Left renal cortex interstitium (tissue), 4 donors: ENCODE measurements around the gene COL20A1. TPM values are rescaled to one million over a fixed set of nuclear protein-coding genes. Genes with fewer than 3 reads are reported as not detected.

Source experiments
- DNase-seq, 4 donors: peaks; one replicate each; pipeline ENCODE4 v3.0.0-alpha.2; 2013; ENCODE audit warnings: low read depth in 4 of 4, low spot score in 2 of 4, missing footprints in 1 of 4
- polyA plus RNA-seq, 4 donors: library from polyadenylated mRNA; unstranded; fragments of 120-200 nt; gene quantifications; one replicate each; pipeline ENCODE4 v1.2.1, GENCODE V29; 2013; ENCODE audit not compliant: insufficient read length in 4 of 4

Gene COL20A1
- polyA plus RNA-seq, 4 donors = 0.69 to 1.2 (median 0.94) TPM

DNA sequence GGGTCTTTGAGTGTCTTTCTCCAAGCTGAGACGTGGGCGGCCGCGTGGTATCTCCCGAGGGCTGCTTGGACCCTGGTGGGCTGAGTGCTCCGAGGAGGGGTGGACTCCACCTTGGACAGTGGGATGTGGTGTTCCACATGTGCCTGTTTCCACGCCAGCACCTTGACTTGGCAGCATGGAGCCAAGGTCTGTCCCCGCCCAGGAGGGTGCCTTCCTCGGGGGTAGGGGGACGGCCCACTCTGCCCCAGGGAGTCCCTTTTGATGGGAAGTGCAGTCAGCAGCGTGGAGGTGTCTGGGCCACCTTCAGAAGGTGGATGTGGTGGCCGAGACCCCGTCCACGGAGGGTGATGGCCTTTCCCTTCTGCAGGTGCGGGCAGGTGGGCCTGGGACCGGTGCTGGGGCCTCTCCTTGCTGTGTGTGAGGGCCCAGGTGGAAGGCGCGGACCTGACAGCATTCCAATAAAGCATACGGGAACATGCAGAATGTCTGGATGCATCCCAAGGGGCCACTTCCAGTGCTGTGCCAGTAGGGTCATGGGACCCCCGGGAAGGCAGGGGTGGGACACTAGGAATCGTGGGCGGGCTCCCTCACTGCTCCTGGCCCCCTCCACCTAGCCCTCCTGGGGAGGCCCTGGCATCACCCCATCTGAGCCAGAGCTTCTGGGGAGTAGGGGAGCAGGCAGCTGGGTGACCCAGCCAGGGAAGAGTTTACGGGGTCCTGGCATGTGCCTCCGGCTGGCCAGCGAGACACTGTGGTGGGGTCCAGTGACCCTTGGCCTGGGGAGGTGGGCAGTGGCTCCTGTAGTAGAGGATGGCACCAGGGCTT, 3.5 kb upstream of the COL20A1 start:
- DNase-seq = no peak

DNA sequence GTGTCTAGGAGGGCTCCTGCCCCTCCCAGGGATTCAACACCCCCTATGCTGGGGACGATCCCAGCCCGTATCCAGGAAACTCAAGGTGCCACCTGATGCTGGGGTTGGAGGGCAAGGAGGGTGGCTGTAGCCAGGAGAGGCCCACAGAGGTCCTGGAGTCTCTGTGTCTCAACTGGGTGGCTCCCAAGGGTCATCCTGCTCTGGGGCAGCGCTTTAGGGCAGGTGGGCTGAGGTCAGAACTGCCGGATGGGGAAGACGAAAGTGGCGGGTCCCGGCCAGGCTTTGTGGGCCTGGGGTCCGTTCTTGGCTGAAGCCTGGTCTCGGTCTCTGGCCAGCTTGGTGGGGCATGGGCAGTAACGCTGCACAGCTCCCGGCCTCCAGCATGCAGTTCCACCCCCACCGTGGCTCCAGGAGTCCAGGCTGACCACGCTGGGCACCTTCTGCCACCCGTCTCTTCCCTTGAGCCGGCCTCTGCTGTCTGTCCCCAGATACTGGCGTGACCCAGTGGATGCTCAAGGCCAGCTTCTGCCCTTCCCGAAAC, 2.8 kb upstream of the COL20A1 start:
- no peak for DNase-seq

DNA sequence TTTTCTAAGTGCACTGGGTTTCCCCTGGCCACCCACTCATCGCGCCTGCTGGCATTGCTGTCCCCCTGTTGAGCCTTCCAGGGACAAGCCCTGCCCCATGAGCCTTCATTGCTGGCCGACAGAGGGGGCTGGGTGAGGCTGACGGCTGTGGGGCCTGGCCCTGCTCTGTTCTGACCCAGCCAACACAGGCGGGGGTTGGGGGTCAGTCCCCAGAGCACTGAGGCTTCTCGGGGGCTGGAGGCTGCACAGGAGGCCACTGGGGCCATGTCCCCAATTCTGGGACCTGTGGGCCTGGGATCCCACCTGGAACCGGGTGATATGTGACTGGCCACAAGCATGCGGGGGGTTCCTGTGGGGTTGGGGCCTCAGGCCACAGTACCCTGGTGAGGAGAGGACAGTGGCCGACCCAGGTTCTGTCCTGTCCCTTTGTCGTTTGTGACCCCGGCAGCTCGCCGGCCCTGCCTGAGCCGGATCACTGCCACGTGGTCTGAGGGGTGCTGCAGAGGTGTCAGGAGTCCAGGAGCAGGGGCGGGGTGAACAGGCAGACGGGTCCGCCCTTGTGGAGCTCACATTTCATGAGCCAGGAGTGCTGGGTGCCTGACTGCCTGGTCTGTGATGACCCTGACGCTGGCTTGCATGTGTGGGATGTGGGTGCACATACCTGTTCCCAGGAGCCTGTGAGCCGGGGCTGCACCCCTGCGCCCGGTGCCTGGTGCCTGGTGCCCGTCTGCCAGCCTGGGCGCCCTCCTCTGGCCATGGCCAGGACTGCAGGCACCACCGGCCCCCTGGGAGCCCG, 2.1 kb upstream of the COL20A1 start:
- DNase-seq = no peak

DNA sequence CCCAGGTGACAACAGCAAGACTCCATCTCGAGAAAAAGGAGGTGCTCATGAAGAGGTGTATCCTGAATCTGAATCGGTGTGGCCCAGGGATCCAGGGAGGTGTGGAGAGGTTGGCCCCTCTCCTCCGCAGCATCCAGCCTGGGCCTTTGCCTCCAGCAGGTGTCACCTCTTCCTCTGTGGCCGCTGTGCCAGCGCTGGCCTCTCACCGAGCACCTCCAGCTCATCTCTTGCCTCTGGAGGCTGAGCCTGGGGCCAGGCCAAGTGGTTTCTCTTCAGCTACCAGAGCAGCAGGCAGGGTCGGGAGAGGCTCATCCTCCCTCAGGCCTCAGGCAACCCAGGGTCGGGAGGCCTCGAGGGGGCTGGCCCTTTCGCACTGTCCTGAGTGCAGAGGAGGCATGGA, 1.2 kb upstream of the COL20A1 start:
- no peak for DNase-seq

DNA sequence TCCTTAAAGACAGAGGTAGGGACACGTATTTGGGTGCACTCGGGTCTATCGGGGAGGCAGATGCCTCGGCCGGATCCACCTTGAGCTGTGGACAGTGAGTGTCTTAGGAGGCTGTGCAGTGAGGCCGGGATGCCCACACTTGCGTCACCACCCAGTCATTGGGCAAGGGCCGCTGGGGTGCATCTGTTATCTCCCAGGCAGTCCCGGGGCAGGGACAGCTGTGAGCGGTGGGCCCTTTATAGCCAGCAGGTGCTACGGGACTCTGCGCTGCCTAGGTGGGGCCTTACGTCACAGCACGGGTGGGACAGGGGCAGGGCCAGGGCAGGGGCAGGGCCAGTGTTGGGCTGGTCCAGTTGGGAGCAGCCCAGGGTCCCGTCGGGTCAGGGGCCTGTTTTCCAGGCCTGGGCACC, 689 bp upstream of the COL20A1 start:
- no peak for DNase-seq

DNA sequence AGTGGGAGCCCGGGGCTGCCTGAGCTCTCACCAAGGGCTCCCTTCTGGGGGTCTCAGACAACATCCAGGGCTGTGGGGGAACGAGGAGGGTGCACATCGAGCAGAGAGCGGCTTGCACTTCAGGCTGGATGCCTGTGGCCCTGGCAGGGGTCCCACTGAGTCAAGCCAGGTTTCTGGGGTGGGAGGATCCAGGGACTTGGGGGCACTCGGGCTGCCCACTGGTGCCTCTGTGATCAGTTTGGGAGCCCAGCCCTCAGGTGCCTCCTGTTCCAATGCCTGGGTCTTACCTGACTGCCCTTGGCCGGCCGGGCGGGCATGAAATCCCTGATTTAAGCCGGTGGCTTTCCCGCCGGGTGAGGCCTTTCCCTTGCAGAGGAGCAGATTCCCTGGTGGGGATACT, 470 bp downstream of the COL20A1 start:
- no peak for DNase-seq

DNA sequence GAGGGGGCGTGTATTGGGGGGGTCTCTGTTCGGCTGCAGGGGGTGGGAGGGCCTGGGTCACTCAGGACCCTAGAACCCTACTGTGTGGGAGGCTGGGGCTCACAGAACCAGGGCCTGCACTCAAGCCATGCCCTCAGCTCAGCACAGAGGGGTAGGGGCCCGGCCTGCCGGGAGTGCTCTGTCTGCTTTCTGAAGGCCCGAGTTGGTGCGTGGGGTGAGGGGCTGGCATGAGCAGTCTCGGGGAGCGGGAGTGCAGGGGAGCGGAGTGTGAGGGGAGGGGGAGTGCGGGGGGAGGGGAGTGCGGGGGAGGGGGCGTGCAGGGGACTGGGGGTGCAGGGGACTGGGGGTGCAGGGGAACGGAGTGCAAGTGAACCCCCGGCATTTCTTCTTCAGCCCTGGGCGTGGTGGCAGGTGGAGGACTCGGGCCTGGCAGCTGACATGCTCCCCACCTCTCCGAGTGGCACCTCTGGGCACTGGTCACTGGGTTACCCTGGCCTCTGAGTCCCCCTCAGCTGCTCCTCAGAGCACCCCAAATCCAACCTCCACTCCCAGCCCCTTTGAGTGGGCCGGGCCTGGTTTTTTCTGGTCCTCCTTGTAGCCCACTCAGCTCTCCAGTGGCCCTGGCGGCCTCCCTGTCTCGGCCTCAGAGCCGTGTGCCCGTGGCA, 1.0 kb downstream of the COL20A1 start:
- no peak for DNase-seq

DNA sequence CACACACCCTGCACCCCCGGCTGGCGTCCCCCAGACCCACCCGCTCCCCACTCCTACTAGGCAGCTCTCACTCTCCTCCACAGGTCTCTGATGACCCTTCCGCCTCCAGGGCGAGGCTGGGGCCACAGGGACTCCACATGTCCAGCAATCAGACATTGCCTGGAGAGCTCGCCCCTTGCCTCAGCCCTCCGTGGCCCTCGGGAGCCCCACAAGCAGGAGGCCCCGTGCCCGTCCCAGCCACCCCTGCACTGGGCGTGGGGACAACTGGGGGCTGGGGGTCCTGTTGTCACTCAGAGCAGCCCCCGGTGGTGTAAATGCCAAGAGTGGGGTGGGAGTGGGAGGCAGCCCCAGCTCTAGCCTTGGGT, 1.5 kb downstream of the COL20A1 start:
- no peak for DNase-seq

DNA sequence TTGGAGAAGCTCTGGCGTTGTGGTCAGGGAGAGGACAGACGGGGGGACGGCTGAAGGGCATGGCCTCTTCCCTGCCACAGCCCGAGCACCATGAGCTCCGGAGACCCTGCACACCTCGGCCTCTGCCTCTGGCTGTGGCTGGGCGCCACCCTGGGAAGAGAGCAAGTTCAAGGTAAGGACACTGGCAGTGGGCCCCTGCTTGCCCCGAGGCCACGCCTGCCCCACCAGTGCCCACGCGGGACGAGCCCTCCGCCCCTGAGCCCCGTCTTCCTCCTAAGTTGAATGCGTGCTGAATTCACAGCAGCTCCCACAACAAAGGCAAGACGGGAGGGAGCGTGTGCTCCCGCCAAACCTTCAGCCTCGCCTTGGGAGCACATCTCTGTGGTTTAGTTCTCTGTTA, 2.0 kb downstream of the COL20A1 start:
- DNase-seq = no peak

DNA sequence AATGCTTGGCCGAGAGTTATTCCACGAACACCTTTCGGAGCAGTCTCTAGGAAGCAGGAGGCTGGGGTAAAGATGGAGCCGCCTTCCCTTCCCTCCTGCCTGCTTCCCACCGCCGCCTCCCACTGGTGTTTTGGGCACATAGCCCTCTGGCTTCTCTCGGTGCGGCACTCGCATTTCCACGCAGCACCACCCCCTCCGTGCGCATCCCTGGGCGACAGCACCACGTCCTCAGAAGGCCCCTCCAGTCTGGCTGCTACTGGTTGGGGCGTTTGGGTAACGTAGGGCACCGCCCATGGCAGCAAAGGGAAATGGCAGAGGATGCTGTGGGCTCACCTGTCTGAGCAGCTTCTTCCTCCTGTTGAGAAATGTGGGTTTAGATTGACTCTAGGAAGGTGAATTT, 2.4 kb downstream of the COL20A1 start:
- no peak for DNase-seq

DNA sequence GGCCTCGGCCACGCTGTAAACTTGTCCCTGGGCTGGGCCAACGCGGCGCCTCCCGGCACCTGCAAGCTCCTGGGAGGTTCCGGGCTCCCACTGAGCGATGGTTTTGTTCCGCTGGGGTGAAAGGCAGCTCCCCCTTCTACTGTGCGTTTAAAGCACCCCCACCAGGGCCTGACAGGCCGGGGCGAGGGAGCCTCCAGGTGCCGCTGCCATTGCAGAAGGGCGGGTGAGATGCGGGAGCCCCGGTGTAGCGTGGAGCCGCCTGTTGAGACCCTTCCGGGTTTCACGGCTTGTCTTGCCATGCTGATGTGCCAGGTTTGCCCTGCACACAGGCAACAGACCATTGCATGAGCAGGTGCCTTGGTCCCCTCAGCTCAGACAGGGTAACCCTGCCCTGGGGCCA, 2.9 kb downstream of the COL20A1 start:
- DNase-seq = no peak

DNA sequence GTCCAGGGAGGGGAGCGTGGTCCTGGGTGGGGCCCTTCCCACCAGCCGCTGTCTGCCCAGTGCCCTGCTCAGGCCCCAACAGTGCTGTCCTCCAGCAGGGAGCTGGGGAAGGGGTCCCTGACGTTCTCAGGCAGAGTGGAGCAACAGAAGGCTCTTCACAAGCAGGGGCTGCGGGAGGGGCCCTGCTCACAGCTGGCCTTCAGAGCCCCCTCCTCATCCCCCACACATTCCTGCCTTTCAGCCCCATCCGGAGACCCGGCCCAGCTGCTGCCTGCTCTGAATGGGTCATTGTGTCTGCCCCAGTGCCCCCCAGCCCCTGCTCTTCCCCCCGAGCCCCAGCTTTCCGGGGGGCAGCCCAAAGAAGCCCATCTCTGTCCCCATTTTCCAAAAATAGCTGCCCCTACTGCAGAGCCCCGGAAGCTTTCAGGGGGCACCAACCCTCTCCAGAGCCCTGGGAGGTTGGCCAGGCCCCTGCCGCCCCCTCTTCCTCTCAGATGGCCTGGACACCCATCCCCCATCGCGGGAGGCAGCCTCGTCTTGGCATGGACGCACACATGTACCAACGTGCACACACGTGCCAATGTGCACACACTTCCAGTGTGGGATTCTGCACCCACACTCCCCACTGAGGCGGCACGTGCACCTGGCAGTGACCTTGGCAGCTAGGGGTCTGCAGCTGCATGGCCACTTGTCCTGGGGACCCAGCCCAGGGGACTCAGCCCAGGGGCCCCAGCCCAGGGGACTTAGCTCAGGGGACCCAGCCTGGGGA, 3.7 kb downstream of the COL20A1 start:
- no peak for DNase-seq

DNA sequence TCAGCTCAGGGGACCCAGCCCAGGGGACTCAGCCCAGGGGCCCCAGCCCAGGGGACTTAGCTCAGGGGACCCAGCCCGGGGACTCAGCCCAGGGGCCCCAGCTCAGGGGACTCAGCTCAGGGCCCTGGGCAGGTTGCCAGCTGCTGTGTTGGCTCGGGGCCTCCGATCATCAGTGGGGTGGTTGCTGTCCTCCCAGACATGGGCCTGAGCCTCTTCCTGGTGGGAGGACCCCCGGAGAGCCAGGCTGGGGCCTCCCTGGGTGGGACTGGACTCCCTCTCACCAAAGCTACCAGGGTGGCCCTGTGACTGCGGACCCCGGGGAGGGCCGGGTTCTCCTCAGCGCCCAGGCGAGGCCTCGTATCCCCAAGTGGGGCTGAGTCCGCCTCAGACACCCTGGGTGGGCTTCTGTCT, 4.4 kb downstream of the COL20A1 start:
- DNase-seq = no peak

DNA sequence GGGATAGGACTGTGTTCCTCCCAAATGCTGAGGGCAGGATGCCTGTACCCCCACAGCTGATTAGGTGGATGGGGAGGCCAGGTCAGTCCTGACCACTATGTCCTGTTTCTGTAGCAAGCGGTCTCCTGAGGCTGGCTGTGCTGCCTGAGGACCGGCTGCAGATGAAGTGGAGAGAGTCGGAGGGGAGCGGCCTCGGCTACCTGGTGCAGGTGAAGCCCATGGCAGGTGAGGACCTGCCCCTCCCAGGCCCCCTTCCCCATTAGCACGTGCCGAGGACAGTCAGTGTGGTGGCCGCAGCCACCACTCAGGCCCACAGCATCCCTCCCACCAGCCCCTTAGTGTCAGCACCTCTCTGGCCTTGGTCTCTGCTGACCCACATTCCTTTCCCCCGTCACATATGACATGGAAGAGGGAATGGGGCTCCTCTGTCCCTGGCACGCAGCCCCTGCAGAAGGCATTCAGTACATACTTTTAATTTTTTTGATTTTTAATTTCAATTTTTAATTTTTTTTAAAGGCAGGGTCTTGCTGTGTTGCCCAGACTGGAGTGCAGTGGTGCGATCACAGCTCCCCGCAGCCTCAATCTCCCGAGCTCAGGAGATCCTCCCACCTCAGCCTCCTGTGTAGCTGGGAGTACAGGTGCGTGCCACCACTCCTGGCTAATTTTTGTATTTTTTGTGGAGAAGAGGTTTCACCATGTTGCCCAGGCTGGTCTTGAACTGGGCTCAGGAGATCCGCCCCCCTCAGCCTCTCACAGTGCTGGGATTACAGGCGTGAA, 5.0 kb downstream of the COL20A1 start:
- no peak for DNase-seq

DNA sequence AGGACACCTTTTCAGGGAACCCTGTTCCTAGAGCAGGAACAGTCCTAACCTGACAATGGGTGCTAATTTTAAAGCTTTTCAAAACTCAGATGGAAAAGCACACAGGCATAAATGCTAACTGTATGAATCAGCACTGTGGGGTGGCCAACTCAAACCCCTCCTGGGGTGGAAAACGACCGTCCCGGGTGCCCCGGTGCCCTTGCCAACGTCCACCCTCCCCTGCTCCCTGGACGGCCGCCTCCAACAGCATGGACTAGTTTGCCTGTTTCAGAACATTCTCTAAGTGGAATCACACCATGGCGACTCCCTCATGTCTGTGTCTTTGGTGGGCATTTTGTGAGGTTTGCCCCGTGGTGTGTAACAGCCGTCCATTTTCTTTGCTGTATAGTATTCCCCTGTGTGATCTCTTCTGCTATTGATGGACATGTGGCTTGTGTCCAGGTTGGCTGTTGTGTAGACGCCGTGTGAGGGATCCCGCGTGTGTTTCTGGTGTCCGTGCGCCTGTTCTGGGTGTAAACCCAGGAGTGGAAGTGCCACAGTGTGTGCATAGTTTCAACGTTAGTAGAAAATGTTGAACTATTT, 5.8 kb downstream of the COL20A1 start:
- no peak for DNase-seq

DNA sequence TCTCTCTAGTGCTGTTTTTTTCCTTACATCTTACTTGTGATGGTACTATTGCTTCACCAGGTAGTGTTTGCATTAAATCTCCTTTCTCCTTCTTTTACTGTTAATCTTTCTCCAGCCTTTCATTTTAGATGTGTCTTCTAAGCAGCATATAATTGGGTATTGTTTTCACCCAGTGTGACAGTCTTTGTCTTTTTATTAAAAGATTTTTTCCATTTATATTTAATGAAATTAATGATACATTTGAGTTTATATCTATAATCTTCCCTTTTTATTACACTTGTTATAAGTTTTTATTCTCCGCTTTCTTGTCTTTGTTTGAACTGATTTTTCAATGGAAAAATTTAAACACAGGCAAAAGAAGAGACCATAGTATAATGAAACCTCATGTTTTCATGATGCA, 8.7 kb downstream of the COL20A1 start:
- DNase-seq = no peak

DNA sequence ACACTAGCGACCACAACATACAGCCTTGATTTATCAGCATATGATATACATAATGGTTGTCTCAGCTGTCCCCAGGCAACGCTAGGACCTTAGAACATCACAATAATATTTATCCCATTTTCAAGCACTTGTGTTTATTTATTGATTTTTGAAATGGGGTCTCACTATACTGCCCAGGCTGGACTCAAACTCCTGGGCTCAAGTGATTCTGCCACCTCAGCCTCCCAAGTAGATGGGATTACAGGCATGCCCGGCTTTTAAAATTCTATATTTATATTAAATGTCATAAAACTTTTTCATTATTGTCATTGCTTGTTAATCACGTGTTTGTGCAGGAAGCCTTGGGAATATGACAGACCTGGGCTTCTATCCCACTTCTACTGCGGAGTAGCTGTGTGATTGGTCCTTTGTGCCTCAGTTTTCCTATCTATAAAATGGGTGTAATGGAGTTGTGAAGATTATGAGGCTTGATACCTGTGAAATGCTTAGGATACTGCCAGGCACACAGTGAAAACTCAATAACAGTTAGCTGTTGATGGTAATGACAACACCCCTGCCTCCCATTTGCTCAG, 10.2 kb downstream of the COL20A1 start:
- no peak for DNase-seq

DNA sequence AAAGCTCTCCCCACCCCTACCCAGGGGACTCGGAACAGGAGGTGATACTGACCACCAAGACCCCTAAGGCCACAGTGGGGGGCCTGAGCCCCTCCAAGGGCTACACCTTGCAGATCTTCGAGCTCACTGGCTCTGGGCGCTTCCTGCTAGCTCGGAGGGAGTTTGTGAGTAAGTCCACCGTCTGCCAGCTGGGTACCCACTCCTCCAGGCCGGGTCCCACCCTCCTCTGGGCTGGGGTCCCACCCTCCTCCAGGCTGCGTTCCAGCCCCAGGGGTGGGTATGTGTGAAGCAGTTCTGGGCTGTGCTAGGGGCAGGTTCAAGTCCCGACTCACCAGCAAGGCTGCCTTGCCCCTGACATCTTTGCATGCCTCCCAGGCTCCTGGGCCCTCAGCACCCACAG, 12.4 kb downstream of the COL20A1 start:
- no peak for DNase-seq
